ENCODE data around the gene CDC20.
"Not testable (repeated sequence)": the region's sequence is repeated elsewhere in the genome, so short reads cannot be mapped to it uniquely, and the experiment has no call there.

CDC20 gene

DNA sequence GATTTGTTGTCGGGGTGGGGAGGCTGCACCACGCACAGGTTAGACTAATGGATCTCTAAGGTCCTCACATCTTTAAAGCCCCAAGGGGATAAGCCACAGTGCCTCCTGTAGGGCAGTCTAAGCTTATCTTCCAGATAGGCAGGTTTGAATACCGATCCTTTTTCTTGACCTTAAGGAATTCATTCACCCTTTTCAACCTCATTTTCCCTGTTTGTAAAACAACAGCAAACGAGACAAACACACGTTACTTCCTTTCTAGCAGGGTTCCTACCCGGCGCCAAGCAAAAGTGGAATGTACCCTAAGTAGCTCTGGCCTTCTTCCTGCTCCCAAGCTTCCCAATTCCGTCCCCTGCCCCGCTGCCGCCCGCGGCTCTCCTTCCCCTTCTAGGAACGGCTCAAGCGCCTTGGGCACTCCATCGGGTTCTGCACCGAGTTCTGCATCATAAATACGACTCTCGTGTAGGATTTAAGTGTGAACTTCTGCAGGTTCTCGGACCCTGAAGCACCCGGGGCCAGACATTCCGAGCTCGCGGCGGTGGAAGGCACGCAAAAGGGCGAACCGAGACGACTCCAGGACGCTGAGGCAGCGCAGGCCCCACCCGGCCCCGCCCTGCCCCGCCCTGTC is 548 bp upstream of the CDC20 start:
- peak; percentile 73 for DNase-seq

GRCh38 chr1:43359696-43360095 is 915 bp downstream of the CDC20 start:
- DNase-seq = no peak

- DNase-seq = no peak
These were observed 1.8 kb downstream of the CDC20 start for GRCh38 chr1:43360616-43361015.

- DNase-seq = no peak
These were observed 4.6 kb downstream of the CDC20 start for GRCh38 chr1:43363283-43363934.

- no peak for DNase-seq
These were observed 5.2 kb downstream of the CDC20 start for GRCh38 chr1:43363935-43364525.

GRCh38 chr1:43365678-43366077 is 6.9 kb downstream of the CDC20 start:
- DNase-seq = no peak

- no peak for DNase-seq
These were observed 7.4 kb downstream of the CDC20 start for GRCh38 chr1:43366179-43366578.

- DNase-seq = no peak
These were observed 7.8 kb downstream of the CDC20 start for GRCh38 chr1:43366601-43367025.

GRCh38 chr1:43367026-43367903 is 8.5 kb downstream of the CDC20 start:
- DNase-seq = peak; percentile 26

GRCh38 chr1:43367904-43368645 is 9.3 kb downstream of the CDC20 start, which contains the start of gene ELOVL1:
Gene ELOVL1, minus strand, starts transcription at chr1:43368011. Its CDS starts 2,402 bp downstream, at chr1:43365609.
- DNase-seq = peak; percentile 90

- DNase-seq = no peak
These were observed 9.9 kb downstream of the CDC20 start for GRCh38 chr1:43368646-43369020.

DNA sequence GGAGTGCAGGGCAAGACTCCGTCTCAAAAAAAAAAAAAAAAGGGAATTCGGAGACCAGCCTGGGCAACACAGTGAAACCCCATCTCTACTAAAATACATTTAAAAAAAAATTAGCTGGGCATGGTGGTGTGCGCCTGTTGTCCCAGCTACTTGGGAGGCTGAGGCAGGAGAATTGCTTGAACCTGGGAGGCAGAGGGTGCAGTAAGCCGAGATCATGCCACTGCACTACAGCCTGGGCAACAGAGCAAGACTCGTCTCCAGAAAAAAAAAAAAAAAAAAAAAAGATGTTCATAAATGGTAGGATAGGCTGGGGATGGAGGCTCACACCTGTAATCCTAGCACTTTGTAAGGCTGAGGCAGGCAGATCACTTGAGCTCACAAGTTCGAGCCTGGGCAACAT is 11.0 kb downstream of the CDC20 start:
- DNase-seq = not testable (repeated sequence)

GRCh38 chr1:43370564-43370963 is 11.8 kb downstream of the CDC20 start:
- DNase-seq = no peak

- DNase-seq = no peak
These were observed 13.4 kb downstream of the CDC20 start for GRCh38 chr1:43372172-43372571.

- DNase-seq = no peak
These were observed 14.5 kb downstream of the CDC20 start for GRCh38 chr1:43373066-43373940.

DNA sequence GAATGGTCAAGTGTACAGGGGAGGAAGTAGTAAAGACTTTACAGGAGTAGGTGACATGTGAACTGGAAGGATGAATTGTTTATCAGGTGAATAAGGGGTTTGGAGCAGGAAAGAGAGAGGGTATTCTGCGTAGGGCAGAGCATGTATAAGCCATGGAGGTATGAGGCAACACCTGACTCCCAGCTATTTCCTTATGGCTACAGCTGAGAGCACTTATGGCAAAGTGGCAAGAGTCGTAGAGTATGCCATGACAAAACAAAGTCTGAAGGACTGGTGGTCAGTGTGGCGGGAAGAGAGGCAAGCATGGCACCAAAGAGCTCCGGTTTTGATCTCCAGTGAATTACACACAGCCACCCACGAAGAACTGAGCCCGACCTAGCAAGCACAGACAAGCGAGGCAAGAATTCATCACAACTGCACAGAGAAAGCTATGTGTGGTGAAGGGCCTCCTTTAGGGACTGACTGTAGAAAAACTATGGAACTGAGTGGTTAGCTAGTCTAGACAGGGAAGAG is 18.0 kb downstream of the CDC20 start:
- peak; percentile 49 for DNase-seq

GRCh38 chr1:43377831-43378230 is 19.1 kb downstream of the CDC20 start:
- no peak for DNase-seq

DNA sequence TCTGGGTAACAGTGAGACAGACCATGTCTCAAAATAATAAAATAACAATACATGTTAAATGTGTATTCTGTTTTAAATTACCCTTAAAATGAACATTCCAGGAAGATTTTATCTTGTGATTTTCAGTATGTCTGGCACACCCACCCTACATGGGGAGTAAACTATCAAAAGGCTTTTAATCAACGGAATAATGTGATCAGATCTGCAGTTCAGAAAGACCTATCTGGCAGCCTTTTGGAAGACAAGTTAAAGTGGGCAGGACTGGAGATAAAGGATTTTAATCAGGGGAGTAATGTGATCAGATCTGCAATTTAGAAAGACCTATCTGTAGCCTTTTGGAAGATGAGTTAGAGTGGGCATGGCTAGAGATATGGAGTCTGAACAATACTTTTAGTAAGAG is 20.7 kb downstream of the CDC20 start:
- DNase-seq = no peak

GRCh38 chr1:43381612-43382011 is 22.8 kb downstream of the CDC20 start:
- DNase-seq = no peak

DNA sequence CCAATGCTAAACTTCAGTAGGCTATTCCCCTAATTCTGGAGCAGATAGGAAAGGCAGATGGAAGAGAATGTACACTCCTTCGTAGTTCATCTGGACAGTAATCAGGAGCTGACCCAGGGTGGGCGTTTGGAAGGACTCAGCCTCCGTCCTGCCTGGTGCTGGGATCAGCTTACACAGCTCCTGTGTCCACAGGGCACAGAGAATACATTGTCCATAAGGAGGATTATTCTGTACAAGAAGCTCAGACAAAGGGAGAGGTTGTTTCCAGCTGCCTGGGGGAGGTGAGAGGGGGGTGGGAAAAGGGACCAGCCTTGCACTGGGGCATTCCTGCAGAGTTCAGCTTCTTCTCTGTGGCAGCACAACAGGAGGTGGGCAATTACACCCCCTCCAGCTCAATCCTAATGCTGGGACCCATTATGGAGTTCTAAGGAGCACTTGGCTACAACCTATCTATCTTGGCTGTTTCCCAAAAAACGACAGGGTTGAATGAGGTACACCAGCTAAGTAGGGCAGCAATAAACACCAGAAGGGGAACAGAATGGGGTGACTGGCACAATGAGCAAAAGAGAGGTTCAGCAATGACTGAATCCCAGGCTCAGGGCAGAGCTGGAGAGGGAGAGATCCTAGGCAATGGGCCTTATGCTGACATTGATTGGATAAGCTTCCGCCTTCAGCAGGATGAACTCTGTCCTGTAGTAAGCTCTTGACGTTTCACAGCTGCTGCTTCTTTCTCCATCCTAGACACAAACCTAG is 23.4 kb downstream of the CDC20 start:
- peak; percentile 95 for DNase-seq

DNA sequence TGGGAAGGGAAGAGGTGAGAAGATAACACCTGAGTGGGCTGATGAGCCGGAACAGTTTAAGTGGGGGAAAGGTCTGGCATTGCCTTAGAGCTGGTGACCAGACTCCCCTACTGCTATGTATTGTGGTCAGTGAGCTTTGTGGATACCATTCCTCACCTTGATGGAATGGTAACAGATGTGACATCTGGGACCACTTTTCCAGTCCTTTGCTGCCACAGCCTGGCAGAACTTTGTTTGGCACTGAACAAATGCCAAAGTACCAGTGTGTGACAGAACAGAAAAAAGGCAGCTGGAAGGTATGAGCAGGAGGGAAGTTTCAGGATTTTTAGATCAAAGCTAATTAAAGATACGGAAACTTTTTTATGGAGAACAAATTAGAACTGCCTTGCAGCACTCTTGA is 24.7 kb downstream of the CDC20 start:
- peak; percentile 27 for DNase-seq
